Dendritic cell treated with granulocyte-macrophage colony-stimulating factor and Interleukin-4, amounts not matched to agents 40 ng/mL and 50 ng/mL, for 4 days (primary cell): ENCODE measurements around the gene TRPM4.
"Not testable (repeated sequence)": the region's sequence is repeated elsewhere in the genome, so short reads cannot be mapped to it uniquely, and the experiment has no call there.

Experiments used
- H3K27ac Mint-ChIP-seq: one replicate; pipeline ENCODE4 v1.8.0; 2022; ENCODE audit warnings: mild to moderate bottlenecking, mixed read lengths
- H3K27me3 Mint-ChIP-seq: one replicate; pipeline ENCODE4 v1.8.0; 2022; ENCODE audit warnings: mild to moderate bottlenecking, mixed read lengths
- H3K36me3 Mint-ChIP-seq: one replicate; pipeline ENCODE4 v1.8.0; 2022; ENCODE audit warnings: low read depth, mixed read lengths
- H3K4me1 Mint-ChIP-seq: one replicate; pipeline ENCODE4 v1.8.0; 2022; ENCODE audit warnings: low read depth, mixed read lengths
- H3K4me3 Mint-ChIP-seq: one replicate; pipeline ENCODE4 v1.8.0; 2022; ENCODE audit warnings: mild to moderate bottlenecking, moderate library complexity, mixed read lengths
- H3K9me3 Mint-ChIP-seq: one replicate; pipeline ENCODE4 v1.8.0; 2022; ENCODE audit warnings: mixed read lengths
- intact Hi-C: fragments of 100-400 bp; cut with micrococcal nuclease; formaldehyde crosslinking; loops from one replicate; pipeline ENCODE4 v1.15.0; 2022

TRPM4 gene

DNA sequence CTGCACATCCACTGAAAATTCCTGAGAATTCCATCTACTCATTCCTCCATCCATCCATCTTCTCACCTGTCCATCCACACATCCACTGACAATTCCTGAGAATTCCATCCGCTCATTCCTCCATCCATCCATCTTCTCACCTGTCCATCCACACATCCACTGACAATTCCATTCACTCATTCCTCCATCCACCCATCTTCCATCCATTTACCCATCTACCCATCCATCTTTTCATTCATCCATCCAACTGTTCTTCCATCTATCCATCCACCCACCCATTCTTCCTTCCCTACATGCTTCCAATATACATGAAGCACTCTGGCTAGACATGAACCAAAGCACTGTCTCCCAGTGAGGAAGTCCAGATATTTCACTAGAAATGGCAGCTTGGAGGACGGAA is 15.6 kb downstream of the TRPM4 start:
- intact Hi-C loops, result no loop called here
- H3K27me3 Mint-ChIP-seq, result peaks cover 1% of the 10 kb centered on the region
- peaks cover 5% of the 10 kb centered on the region for H3K4me1 Mint-ChIP-seq

GRCh38 chr19:49180659-49181058 is 23.1 kb downstream of the TRPM4 start:
- peaks cover 32% of the 10 kb centered on the region for H3K36me3 Mint-ChIP-seq
- intact Hi-C loops, result no loop called here
- peaks cover 30% of the 10 kb centered on the region for H3K9me3 Mint-ChIP-seq
- no peak overlapping the region for H3K27ac Mint-ChIP-seq
- peaks cover 6% of the 10 kb centered on the region for H3K4me1 Mint-ChIP-seq
- no peak overlapping the region for H3K4me3 Mint-ChIP-seq
- H3K27me3 Mint-ChIP-seq, result peaks cover 4% of the 10 kb centered on the region

More for the DNA sequence above, 15.6 kb downstream of the TRPM4 start:
- H3K9me3 Mint-ChIP-seq, result no peaks in the 10 kb centered on the region
- no peak overlapping the region for H3K4me3 Mint-ChIP-seq
- H3K27ac Mint-ChIP-seq, result no peak overlapping the region
- peaks cover 9% of the 10 kb centered on the region for H3K36me3 Mint-ChIP-seq

GRCh38 chr19:49182010-49182847 is 24.6 kb downstream of the TRPM4 start:
- H3K27ac Mint-ChIP-seq, intact Hi-C loops, H3K4me3 Mint-ChIP-seq, H3K27me3 Mint-ChIP-seq: not testable (repeated sequence)
- Mint-ChIP-seq H3K9me3 (peaks cover 30% of the 10 kb centered on the region), H3K36me3 (peaks cover 32% of the 10 kb centered on the region), H3K4me1 (peaks cover 11% of the 10 kb centered on the region)

GRCh38 chr19:49182848-49183375 is 25.3 kb downstream of the TRPM4 start:
- H3K27me3 Mint-ChIP-seq, result peaks cover 8% of the 10 kb centered on the region
- peaks cover 10% of the 10 kb centered on the region for H3K4me1 Mint-ChIP-seq
- H3K36me3 Mint-ChIP-seq, result peaks cover 32% of the 10 kb centered on the region
- intact Hi-C loops, result no loop called here
- peaks cover 30% of the 10 kb centered on the region for H3K9me3 Mint-ChIP-seq
- H3K4me3 Mint-ChIP-seq, result no peak overlapping the region
- H3K27ac Mint-ChIP-seq, result no peak overlapping the region

- no peak overlapping the region for H3K27ac Mint-ChIP-seq
- no peak overlapping the region for H3K4me3 Mint-ChIP-seq
- H3K9me3 Mint-ChIP-seq, result peaks cover 38% of the 10 kb centered on the region
- H3K27me3 Mint-ChIP-seq, result peaks cover 12% of the 10 kb centered on the region
- intact Hi-C loops, result no loop called here
- H3K4me1 Mint-ChIP-seq, result peaks cover 10% of the 10 kb centered on the region
- peaks cover 62% of the 10 kb centered on the region for H3K36me3 Mint-ChIP-seq
Observed at GRCh38 chr19:49186108-49186507, 28.5 kb downstream of the TRPM4 start.

GRCh38 chr19:49188626-49189200 is 31.1 kb downstream of the TRPM4 start:
- intact Hi-C loops, result no loop called here
- Mint-ChIP-seq H3K4me3 (no peak overlapping the region), H3K4me1 (peaks cover 13% of the 10 kb centered on the region), H3K27ac (no peak overlapping the region), H3K9me3 (peaks cover 16% of the 10 kb centered on the region), H3K27me3 (peaks cover 12% of the 10 kb centered on the region), H3K36me3 (peaks cover 57% of the 10 kb centered on the region)

DNA sequence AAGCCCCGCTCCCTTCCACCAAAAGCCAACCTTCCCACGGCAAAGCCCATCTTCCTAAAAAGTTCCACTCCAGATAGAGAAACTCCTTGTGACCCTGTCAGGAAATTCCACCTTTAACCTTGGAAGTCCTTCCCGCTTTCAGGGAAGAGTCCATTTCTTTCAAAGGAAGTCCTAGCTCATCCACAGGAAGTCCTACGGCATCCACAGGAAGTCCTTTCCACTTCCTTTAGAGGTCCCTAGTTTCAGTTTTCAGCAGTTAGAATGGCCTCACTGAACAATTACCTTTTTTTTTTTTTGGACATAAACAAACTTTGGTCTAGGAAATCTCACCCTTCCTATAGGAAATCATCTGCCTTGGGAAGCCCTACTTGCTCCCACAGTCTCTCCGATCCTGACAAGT is 31.7 kb downstream of the TRPM4 start:
- Mint-ChIP-seq H3K4me1 (peaks cover 19% of the 10 kb centered on the region), H3K27me3 (peaks cover 14% of the 10 kb centered on the region), H3K4me3 (no peak overlapping the region), H3K9me3 (peaks cover 10% of the 10 kb centered on the region), H3K36me3 (peaks cover 51% of the 10 kb centered on the region), H3K27ac (no peak overlapping the region)
- intact Hi-C loops, result no loop called here

DNA sequence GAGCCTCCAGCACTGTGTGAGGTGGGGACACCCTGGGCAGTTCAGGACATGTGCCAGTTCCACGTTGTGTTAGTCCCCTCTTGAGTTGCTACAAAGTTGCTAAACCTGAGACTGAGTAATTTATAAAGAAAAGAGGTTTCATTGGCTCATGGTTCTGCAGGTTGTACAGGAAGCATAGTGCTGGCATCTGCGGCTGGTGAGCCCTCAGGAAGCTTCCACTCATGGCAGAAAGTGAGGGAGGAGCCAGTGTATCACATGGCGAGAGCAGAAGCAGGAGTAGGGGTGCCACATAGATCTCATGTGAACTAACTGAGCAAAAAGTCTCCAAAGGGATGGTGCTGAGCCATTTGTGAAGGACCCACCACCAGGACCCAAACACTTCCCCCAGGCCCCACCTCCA is 33.2 kb downstream of the TRPM4 start:
- Mint-ChIP-seq H3K27me3 (peaks cover 21% of the 10 kb centered on the region), H3K4me1 (peaks cover 17% of the 10 kb centered on the region), H3K36me3 (peaks cover 47% of the 10 kb centered on the region), H3K27ac (no peak overlapping the region), H3K9me3 (peaks cover 8% of the 10 kb centered on the region), H3K4me3 (no peak overlapping the region)
- intact Hi-C loops, result no loop called here

- peak overlapping the region; percentile 5 for H3K27ac Mint-ChIP-seq
- peaks cover 52% of the 10 kb centered on the region for H3K36me3 Mint-ChIP-seq
- peaks cover 10% of the 10 kb centered on the region for H3K4me1 Mint-ChIP-seq
- H3K27me3 Mint-ChIP-seq, result peaks cover 24% of the 10 kb centered on the region
- intact Hi-C loops, result no loop called here
- H3K9me3 Mint-ChIP-seq, result peaks cover 8% of the 10 kb centered on the region
- no peak overlapping the region for H3K4me3 Mint-ChIP-seq
Observed at GRCh38 chr19:49193822-49194394, 36.3 kb downstream of the TRPM4 start.

GRCh38 chr19:49194408-49194807 is 36.8 kb downstream of the TRPM4 start:
- intact Hi-C loops, result no loop called here
- H3K4me1 Mint-ChIP-seq, result peaks cover 15% of the 10 kb centered on the region
- H3K27ac Mint-ChIP-seq, result peak overlapping the region; percentile 5
- H3K9me3 Mint-ChIP-seq, result peaks cover 8% of the 10 kb centered on the region
- H3K4me3 Mint-ChIP-seq, result no peak overlapping the region
- peaks cover 24% of the 10 kb centered on the region for H3K27me3 Mint-ChIP-seq
- peaks cover 47% of the 10 kb centered on the region for H3K36me3 Mint-ChIP-seq

DNA sequence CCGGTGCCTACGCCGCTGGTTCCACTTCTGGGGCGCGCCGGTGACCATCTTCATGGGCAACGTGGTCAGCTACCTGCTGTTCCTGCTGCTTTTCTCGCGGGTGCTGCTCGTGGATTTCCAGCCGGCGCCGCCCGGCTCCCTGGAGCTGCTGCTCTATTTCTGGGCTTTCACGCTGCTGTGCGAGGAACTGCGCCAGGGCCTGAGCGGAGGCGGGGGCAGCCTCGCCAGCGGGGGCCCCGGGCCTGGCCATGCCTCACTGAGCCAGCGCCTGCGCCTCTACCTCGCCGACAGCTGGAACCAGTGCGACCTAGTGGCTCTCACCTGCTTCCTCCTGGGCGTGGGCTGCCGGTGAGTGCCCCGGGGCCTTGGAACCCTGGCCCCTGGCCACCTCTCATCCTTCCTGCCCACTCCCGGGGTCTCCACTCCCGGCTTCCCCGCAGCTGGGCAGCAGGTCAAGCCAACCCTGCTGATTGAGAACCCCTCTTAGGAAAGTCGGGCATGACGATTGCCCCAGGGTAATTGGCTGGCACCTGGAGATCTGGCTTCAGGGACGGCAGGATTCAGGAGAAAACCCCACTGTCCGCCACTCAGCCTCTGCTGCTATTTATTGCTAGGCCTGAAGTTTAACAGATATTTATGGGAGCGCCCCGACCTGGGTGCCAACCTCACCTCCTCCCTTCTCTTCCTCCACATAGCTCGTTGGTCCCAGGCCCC is 39.1 kb downstream of the TRPM4 start:
- H3K27ac Mint-ChIP-seq, result no peak overlapping the region
- peaks cover 35% of the 10 kb centered on the region for H3K4me1 Mint-ChIP-seq
- peaks cover 40% of the 10 kb centered on the region for H3K36me3 Mint-ChIP-seq
- intact Hi-C loops, result no loop called here
- H3K4me3 Mint-ChIP-seq, result no peak overlapping the region
- H3K9me3 Mint-ChIP-seq, result peaks cover 7% of the 10 kb centered on the region
- H3K27me3 Mint-ChIP-seq, result peaks cover 21% of the 10 kb centered on the region

DNA sequence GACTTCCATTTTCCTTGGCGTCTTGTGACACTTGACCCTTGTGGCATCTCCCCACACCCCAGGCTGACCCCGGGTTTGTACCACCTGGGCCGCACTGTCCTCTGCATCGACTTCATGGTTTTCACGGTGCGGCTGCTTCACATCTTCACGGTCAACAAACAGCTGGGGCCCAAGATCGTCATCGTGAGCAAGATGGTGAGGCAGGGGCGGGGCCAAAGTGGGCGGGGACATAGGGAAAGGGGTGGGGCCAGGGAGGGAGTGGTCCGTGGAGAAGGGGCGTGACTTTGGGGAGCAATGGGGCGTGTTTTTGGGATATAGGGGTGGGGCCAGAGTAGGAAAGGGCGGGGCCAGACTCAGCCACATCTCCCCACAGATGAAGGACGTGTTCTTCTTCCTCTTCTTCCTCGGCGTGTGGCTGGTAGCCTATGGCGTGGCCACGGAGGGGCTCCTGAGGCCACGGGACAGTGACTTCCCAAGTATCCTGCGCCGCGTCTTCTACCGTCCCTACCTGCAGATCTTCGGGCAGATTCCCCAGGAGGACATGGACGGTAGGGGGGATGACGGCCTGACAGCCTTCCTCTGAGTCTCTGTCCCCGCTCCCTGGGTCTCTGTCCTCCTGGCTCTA is 42.8 kb downstream of the TRPM4 start:
- peaks cover 8% of the 10 kb centered on the region for H3K27me3 Mint-ChIP-seq
- H3K27ac Mint-ChIP-seq, result peak overlapping the region; percentile 53
- H3K4me3 Mint-ChIP-seq, result no peak overlapping the region
- H3K4me1 Mint-ChIP-seq, result peaks cover 37% of the 10 kb centered on the region
- H3K9me3 Mint-ChIP-seq, result peaks cover 7% of the 10 kb centered on the region
- peaks cover 50% of the 10 kb centered on the region for H3K36me3 Mint-ChIP-seq
- intact Hi-C loops, result no loop called here

DNA sequence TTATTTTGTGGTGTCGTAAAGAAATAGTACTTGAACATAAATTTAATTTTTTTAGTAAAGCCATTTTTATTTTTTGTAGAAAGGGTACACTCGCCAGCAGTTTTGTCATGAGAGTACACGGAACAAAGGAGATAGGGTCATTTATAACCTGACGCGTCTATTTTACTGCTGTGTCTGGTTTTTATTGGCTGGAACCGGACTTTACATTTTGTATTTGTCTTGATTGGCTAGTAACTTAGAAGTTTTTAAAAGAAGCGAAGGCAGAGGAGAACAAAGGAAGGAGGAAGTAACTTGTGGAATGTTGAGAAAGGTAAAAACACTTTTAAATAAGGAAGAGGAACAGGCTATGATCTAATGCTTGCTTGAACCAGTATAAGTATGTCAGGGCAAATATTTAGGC is 43.5 kb downstream of the TRPM4 start:
- Mint-ChIP-seq H3K4me3 (no peak overlapping the region), H3K36me3 (peaks cover 50% of the 10 kb centered on the region)
- intact Hi-C loops, result no loop called here

More for the DNA sequence above, 43.5 kb downstream of the TRPM4 start:
- Mint-ChIP-seq H3K4me1 (peaks cover 37% of the 10 kb centered on the region), H3K27ac (peak overlapping the region; percentile 53), H3K9me3 (peaks cover 7% of the 10 kb centered on the region), H3K27me3 (peaks cover 8% of the 10 kb centered on the region)
